Hepatocyte (in vitro differentiated cells): Measurements from ENCODE around the gene ZBED4. TPM values are rescaled to one million over a fixed set of nuclear protein-coding genes. Genes with fewer than 3 reads are reported as not detected.
"Not testable (repeated sequence)": the region's sequence is repeated elsewhere in the genome, so short reads cannot be mapped to it uniquely, and the experiment has no call there.

Experiments
- DNase-seq: peaks from one replicate; pipeline ENCODE4 v3.0.0-alpha.2; 2016; ENCODE audit warnings: low spot score
- H2AFZ ChIP-seq: fragments of 200-600 bp; sonication (generic); 2 replicates; pipeline ENCODE4 v1.6.0; 2016; ENCODE audit warnings: antibody characterized with exemption, mild to moderate bottlenecking
- H3K27ac ChIP-seq: fragments of 200-600 bp; sonication (generic); 2 replicates; pipeline ENCODE4 v1.5.1; 2016; ENCODE audit warnings: mild to moderate bottlenecking
- H3K27me3 ChIP-seq: fragments of 200-600 bp; sonication (generic); 2 replicates; pipeline ENCODE4 v1.6.1; 2016
- H3K36me3 ChIP-seq: fragments of 200-600 bp; sonication (generic); replicated peaks from 2 replicates; pipeline ENCODE4 v1.5.1; 2016; ENCODE audit warnings: low read depth; ENCODE audit not compliant: insufficient read depth
- H3K4me1 ChIP-seq: fragments of 200-600 bp; sonication (generic); 2 replicates; pipeline ENCODE4 v1.5.1; 2016; ENCODE audit warnings: mild to moderate bottlenecking, moderate library complexity; ENCODE audit not compliant: insufficient read depth
- H3K4me2 ChIP-seq: fragments of 200-600 bp; sonication (generic); 2 replicates; pipeline ENCODE4 v1.6.0; 2016
- H3K4me3 ChIP-seq: fragments of 200-600 bp; sonication (generic); 2 replicates; pipeline ENCODE4 v1.5.1; 2016; ENCODE audit warnings: mild to moderate bottlenecking
- H3K79me2 ChIP-seq: fragments of 200-600 bp; sonication (generic); 2 replicates; pipeline ENCODE4 v1.6.0; 2017; ENCODE audit warnings: mild to moderate bottlenecking
- H3K9me2 ChIP-seq: fragments of 200-600 bp; sonication (generic); replicated peaks from 2 replicates; pipeline ENCODE4 v1.6.0; 2017; ENCODE audit warnings: mild to moderate bottlenecking; ENCODE audit not compliant: insufficient read depth
- H3K9me3 ChIP-seq: fragments of 200-600 bp; sonication (generic); 2 replicates; pipeline ENCODE4 v1.5.1; 2016; ENCODE audit warnings: low read depth, mild to moderate bottlenecking
- H4K20me1 ChIP-seq: fragments of 200-600 bp; sonication (generic); 2 replicates; pipeline ENCODE4 v1.6.0; 2016; ENCODE audit warnings: mild to moderate bottlenecking; ENCODE audit not compliant: insufficient read depth, poor library complexity, severe bottlenecking
- CTCF ChIP-seq: fragments of 200-600 bp; sonication (generic); IDR thresholded peaks from 2 replicates; pipeline ENCODE4 v1.5.1; 2016; ENCODE audit warnings: antibody characterized with exemption, mild to moderate bottlenecking; ENCODE audit not compliant: poor library complexity
- EZH2 ChIP-seq: fragments of 200-600 bp; sonication (generic); IDR thresholded peaks from 2 replicates; pipeline ENCODE4 v1.6.1; 2016; ENCODE audit warnings: antibody characterized with exemption, mild to moderate bottlenecking, borderline replicate concordance
- EZH2phosphoT487 ChIP-seq: fragments of 200-600 bp; sonication (generic); IDR thresholded peaks from one replicate; pipeline ENCODE4 v1.6.1; 2018; ENCODE audit warnings: antibody characterized with exemption, mild to moderate bottlenecking, low read depth, moderate library complexity; ENCODE audit not compliant: unreplicated experiment, severe bottlenecking
- WGBS: methylation state at CpG from one replicate; pipeline ENCODE4 v1.1.6; 2016; ENCODE audit warnings: low lambda C conversion rate; ENCODE audit errors: missing lambda C conversion rate; 5-methylcytosine and 5-hydroxymethylcytosine counted together
- polyA plus RNA-seq: library from polyadenylated mRNA; unstranded; fragments of >200 nt; fragmentation: Nextera tagmentation; extraction: Ambion mirVana; gene quantifications from 2 replicates; pipeline ENCODE4 v1.2.1, GENCODE V29; 2016
- total RNA-seq: library from RNA; depleted of rRNA; stranded (reverse); fragments of >200 nt; gene quantifications from 2 replicates; pipeline ENCODE4 v1.2.3, GENCODE V29; 2014

ZBED4 gene
- total and polyA plus RNA-seq, 2 experiments from 2014 or later, result 14.9 to 16.3 TPM

- Histone ChIP-seq H3K4me1 (peaks cover 16% of the 10 kb centered on the region), H4K20me1 (peaks cover 2% of the 10 kb centered on the region), H3K9me2 (no peaks in the 10 kb centered on the region), H3K27ac (no peak overlapping the region), H3K9me3 (no peaks in the 10 kb centered on the region), H3K36me3 (no peaks in the 10 kb centered on the region), H3K27me3 (peaks cover 57% of the 10 kb centered on the region), H3K79me2 (peaks cover 3% of the 10 kb centered on the region), H2AFZ (peak overlapping the region; percentile 66), H3K4me3 (peak overlapping the region; percentile 33), H3K4me2 (peak overlapping the region; percentile 98)
- 4% methylated on average over 33 of the region's 89 CpGs for WGBS
- TF ChIP-seq EZH2 (peak; percentile 82), CTCF (no peak), EZH2phosphoT487 (no peak)
- DNase-seq, result no peak
Measured at GRCh38 chr22:49849161-49850020, 4.3 kb upstream of the ZBED4 start.

GRCh38 chr22:49850021-49850911, 3.4 kb upstream of the ZBED4 start:
- no peak overlapping the region for H3K4me3 ChIP-seq
- peaks cover 49% of the 10 kb centered on the region for H3K27me3 ChIP-seq
- H2AFZ ChIP-seq, result peak overlapping the region; percentile 66
- WGBS, result 51% methylated on average over 31 of the region's 31 CpGs
- peak overlapping the region; percentile 98 for H3K4me2 ChIP-seq
- no peaks in the 10 kb centered on the region for H3K9me3 ChIP-seq
- DNase-seq, result no peak
- TF ChIP-seq EZH2phosphoT487 (no peak), EZH2 (no peak), CTCF (no peak)
- H3K27ac ChIP-seq, result no peak overlapping the region
- peaks cover 11% of the 10 kb centered on the region for H4K20me1 ChIP-seq
- no peaks in the 10 kb centered on the region for H3K36me3 ChIP-seq
- peaks cover 12% of the 10 kb centered on the region for H3K79me2 ChIP-seq
- peaks cover 24% of the 10 kb centered on the region for H3K4me1 ChIP-seq
- no peaks in the 10 kb centered on the region for H3K9me2 ChIP-seq

DNA sequence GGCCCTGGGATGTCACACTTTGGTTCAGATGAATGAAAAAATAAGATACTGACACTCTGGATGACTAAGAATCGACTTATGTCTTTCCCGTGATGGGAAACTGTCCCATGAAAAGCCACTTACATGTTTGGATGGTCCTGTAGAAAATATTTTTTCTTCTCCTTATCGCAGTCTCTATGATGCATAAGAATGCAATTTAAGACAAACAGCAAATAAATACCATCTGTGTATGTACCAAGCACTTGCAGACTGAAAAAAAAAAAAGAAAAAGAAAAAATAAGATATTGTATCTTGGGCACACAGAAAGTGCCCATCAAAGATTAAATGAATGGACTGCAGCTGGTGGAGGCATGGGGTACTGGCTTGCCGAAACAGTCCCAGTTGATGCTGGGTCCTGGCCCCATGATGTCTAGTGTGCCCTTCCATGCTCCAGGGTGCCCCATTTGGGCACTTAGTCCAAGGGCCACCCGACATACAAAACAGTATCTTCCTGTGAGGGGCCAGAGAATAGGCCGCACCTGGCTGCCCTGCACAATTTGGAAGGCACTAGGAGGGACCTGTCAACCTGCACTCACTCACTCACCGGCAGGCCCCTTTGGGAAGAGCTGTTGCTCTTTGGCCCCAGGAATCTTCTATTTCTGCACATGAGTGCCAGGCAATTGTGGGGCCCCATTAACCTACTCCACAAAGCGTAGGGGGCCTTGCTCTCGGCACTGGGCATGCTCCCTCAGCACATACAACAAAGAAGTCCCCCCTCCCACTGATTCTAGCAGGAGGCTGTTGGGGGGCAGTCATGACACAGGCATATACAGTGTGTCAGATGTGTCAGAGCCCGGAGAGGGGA, 2.5 kb upstream of the ZBED4 start:
- WGBS, result 73% methylated on average over 10 of the region's 10 CpGs
- no peak for DNase-seq
- Histone ChIP-seq H3K36me3 (no peaks in the 10 kb centered on the region), H3K27me3 (peaks cover 39% of the 10 kb centered on the region), H3K4me2 (no peak overlapping the region), H3K27ac (no peak overlapping the region), H3K9me2 (no peaks in the 10 kb centered on the region), H4K20me1 (peaks cover 20% of the 10 kb centered on the region), H3K9me3 (no peaks in the 10 kb centered on the region), H3K4me1 (peaks cover 33% of the 10 kb centered on the region), H3K79me2 (peaks cover 21% of the 10 kb centered on the region), H2AFZ (no peak overlapping the region), H3K4me3 (no peak overlapping the region)
- no peak for TF ChIP-seq CTCF
- TF ChIP-seq EZH2, result no peak
- no peak for TF ChIP-seq EZH2phosphoT487

GRCh38 chr22:49852568-49852897, 1.1 kb upstream of the ZBED4 start:
- H3K4me3 ChIP-seq, result peak overlapping the region; percentile 85
- peak overlapping the region; percentile 89 for H3K4me2 ChIP-seq
- H3K79me2 ChIP-seq, result peaks cover 33% of the 10 kb centered on the region
- DNase-seq, H3K9me3 ChIP-seq, H3K9me2 ChIP-seq, H3K36me3 ChIP-seq: not testable (repeated sequence)
- H3K4me1 ChIP-seq, result peaks cover 35% of the 10 kb centered on the region
- H3K27me3 ChIP-seq, result peaks cover 31% of the 10 kb centered on the region
- H4K20me1 ChIP-seq, result peaks cover 31% of the 10 kb centered on the region
- peak overlapping the region; percentile 95 for H3K27ac ChIP-seq
- 52% methylated on average over 13 of the region's 13 CpGs for WGBS
- peak overlapping the region; percentile 89 for H2AFZ ChIP-seq
